ENCODE results near the gene POLR2I.

The POLR2I gene

DNA sequence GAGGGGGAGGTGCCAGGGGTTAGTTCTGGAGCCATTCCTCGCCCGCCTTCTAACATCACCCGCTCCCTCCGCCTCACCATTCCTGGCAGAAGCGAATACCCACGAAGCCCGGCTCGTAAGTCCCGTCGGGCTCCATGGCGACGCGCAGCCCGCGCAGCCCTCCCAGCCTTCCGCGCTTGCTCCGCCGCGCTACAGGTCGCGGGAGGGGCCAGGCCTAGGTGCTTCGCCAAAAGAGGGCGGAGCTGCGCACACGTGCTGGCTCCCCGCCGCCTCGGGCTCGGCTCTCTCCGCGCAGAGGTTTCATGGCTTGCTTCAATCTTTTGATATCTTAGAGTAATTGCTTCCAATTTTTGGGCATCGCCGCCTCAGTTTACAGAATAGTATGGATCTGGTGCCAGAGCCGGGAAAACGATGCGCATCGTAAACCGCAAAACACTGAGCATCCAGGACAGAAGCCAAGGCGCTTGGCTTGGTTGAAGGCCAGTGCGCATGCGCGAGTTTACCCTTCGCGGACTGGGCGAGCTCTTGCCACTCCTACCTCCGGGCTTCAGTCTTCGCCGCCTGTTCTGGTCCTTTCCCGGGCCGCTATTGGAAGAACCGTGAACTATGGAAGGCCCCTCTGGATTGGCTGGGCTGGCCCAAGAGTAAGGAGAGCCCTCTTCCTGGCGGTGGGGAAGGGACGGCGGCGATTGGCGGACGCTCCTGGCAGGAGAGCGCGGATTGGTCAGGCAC, at the start of gene POLR2I:
Gene POLR2I, minus strand, starts transcription at position 155 of the 732 bp plus-strand sequence. Its CDS starts 19 bp downstream, at position 136.
- peak; percentile 100 for DNase-seq (ENCODE audit: low read depth, low spot score)

- no peak for DNase-seq (ENCODE audit: low read depth, low spot score)
Measured at GRCh38 chr19:36163813-36164212, 49.1 kb upstream of the POLR2I start.

DNA sequence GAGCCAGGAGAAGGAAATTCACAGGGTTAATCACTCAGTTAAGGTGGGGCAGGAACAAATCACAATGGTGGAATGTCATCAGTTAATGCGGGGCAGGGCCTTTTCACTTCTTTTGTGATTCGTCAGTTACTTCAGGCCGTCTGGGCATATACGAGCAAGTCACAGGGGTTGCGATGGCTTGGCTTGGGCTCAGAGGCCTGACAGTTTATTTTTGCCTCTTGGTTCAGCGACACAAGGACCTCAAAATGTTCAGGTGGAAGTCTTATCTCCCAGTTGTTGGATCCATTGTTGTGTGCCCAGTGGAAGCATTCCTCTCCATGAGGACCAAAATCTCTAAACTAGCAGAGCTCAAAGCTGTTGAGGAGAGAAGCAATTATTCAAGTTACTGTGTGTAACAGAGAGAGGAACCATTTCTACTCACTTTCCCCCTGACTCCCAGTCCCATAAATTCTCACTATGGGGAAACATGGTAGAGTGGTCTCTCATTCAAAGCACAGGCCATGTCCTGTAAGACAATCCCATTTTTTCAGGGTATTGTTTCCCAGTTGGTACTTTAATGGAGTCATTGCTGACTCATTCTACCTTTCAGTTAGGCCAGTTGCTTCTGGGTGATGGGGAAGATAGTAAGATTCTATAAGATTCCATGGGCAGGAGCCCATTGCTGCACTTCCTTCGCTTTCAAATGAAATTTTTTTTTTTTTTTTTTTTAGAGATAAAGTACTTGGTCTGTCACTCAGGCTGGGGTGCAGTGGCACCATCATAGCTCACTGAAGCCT, 46.3 kb upstream of the POLR2I start:
- no peak for DNase-seq (ENCODE audit: low read depth, low spot score)

DNA sequence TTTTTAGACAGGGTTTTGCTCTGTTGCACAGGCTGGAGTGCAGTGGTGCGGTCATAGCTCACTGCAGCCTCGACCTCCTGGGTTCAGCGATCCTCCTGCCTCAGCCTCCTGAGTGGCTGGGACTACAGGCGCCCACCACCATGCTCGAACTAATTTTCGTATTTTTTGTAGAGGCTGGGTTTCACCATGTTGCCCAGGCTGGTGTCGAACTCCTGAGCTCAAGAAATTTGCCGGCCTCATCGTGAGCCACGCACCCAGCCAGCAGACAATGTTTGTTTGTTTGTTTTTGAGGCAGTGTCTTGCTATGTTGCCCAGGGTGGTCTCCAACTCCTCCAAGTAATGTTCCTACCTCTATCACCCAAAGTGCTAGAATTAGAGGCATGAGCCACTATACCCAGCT, 38.5 kb upstream of the POLR2I start:
- DNase-seq (ENCODE audit: low read depth, low spot score) = no peak

DNA sequence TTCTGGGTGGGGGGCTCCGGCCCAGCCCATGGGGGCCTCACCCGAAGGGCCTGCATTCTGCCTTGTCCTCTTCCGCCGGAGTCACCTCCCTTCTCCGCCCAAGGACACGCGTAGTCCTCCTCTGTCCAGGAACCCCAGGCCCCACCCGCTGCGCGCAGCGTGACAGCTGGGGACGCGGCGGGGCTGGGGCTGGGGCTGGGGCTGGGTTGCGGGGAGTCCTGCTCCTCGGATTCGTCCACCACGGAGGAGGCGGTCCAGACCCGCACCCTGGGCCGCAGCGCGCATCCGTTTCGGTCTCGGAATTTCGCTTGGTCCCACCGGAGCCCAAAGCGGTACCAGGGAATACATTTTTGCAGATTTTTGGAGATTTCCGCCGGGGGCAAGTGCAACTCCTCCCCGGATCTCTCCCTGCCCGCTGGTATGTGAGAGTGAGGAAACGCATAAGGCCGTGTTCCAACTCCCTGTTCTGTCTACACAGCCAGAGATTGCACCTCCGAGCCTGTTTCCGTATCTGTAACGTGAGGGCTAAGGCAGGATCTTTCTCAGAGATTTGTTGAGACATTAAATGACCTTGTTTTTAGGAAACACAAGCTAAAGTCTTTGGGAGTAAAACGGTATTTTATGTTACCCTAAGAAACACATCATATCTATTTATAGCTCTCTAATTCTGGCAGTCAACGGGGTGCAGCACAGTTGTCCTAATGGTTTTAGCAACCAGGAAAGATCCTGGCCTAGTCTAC, 37.8 kb upstream of the POLR2I start, which contains the start of gene COX7A1:
Gene COX7A1, minus strand, starts transcription at position 96 of the 740 bp plus-strand sequence. Its CDS starts 40 bp downstream, at position 56.
- no peak for DNase-seq (ENCODE audit: low read depth, low spot score)

DNA sequence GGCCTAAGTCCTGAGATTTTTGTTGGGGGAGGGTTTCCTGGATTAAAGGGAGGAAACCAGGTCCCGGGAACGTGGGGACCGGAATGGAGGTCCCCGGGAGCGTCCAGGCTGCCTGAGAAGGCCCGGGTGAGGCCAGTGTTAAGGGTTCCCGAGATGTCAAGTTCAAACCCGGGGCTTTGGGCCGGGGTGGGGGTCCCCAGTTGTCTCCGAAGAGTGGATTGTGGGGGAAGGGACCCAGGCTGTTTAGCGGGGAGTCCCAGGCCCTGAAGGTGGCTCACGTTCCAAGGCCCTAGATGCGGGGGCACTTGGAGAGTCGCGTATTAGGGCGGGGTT, 37.3 kb upstream of the POLR2I start:
- no peak for DNase-seq (ENCODE audit: low read depth, low spot score)

DNA sequence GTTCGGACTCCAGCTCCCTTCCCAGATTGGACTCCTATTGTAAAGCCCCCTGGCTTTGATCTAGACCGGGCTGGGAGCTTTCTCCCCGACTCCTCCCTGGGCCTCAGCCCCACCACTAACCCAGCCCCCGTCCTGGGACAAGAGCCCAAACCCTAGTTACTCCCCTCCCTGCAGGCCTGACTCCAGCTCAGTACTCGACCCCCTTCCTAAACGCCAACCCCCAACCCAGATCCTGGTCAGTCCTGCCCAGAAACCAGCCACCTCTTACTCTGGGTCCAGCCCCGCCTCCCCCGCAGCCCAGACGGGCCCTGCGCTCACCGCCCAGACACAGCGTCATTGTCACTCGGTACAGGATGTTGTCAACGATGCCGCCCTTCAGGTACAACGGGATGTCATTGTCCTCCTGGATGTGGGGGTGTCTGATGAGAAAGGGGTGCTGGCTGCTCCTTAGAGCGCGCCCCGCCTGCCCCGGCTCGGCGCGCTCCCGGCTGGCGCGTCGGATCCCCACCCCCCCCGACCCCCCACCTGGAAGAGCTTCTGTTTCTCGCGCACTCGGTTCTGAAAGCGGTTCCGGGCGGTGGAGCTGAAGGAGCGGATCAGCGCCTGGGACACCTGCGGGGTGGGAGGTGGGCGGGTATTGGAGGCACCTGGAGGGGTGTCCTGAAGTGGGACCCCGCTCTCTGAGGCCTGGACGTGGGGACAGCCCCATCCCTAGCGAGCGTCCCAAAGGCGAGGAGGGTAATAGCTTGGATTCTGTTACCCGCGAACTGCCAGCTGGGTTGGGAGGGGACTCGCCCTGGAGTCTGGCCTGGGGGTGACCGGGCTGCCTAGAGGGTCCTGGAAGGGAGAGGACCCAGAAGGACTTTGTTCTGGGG, 36.7 kb upstream of the POLR2I start:
- no peak for DNase-seq (ENCODE audit: low read depth, low spot score)

- no peak for DNase-seq (ENCODE audit: low read depth, low spot score)
Measured at GRCh38 chr19:36150586-36150985, 35.9 kb upstream of the POLR2I start.

DNA sequence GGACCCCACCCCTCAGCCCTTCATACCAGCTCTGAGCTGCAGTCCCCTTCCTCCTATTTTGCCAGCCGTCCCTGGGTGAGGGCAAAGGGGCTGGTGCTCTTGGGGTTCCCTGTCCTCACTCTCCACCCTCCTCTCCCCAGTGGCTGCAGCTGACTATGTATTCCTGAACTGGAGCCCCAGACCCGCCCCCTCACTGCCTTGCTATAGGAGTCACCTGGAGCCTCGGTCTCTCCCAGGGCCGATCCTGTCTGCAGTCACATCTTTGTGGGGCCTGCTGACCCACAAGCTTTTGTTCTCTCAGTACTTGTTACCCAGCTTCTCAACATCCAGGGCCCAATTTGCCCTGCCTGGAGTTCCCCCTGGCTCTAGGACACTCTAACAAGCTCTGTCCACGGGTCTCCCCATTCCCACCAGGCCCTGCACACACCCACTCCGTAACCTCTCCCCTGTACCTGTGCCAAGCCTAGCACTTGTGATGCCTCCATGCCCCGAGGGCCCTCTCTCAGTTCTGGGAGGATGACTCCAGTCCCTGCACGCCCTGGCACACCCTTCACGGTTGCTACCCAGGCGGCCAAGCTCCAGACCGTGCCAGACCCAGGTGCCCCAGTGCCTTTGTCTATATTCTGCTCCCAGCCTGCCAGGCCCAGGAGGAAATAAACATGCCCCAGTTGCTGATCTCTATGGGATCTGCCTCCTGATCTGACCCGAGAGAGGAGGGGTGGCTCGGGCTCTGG, 35.2 kb upstream of the POLR2I start:
- DNase-seq (ENCODE audit: low read depth, low spot score) = no peak

DNA sequence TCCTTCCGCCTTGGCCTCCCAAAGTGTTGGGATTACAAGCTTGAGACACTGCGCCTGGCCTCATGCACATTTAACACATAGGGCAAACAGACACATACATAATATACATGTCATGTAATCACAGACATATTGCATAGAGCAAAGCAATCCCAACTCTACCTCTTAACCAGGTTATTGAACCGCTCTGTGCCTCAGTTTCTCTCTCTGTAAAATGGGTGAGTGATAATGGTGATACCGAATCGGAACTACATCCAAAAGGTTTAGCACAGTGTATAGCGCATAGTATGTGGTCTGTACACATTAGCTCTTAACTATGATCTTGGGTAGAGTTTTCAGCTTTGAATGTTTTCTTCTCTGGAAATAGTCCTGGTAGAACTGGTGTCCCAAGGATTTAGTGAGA, 29.9 kb upstream of the POLR2I start:
- no peak for DNase-seq (ENCODE audit: low read depth, low spot score)

GRCh38 chr19:36142496-36142895, 27.8 kb upstream of the POLR2I start:
- no peak for DNase-seq (ENCODE audit: low read depth, low spot score)

DNA sequence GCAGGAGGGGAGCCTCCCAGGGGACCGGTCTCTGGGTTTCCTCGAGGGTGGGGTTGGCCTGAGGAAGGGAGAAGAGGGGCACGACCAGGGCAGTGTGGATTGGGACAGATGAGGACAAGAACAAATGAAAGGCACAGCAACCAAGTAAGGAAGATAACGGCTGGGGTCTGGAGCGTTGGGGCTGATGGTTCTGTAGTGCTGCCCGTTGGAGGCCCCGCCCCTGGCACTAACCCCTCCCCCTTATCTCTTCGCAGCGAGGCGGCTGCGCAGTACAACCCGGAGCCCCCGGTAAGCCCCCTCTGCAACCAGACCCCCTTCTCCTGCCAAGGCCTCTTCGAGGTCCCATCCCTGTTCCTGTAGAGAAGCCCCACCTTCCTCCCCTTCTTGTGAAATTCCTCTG, 27.4 kb upstream of the POLR2I start:
- DNase-seq (ENCODE audit: low read depth, low spot score) = no peak

- DNase-seq (ENCODE audit: low read depth, low spot score) = peak; percentile 94
Measured at GRCh38 chr19:36141039-36141927, 26.6 kb upstream of the POLR2I start.

DNA sequence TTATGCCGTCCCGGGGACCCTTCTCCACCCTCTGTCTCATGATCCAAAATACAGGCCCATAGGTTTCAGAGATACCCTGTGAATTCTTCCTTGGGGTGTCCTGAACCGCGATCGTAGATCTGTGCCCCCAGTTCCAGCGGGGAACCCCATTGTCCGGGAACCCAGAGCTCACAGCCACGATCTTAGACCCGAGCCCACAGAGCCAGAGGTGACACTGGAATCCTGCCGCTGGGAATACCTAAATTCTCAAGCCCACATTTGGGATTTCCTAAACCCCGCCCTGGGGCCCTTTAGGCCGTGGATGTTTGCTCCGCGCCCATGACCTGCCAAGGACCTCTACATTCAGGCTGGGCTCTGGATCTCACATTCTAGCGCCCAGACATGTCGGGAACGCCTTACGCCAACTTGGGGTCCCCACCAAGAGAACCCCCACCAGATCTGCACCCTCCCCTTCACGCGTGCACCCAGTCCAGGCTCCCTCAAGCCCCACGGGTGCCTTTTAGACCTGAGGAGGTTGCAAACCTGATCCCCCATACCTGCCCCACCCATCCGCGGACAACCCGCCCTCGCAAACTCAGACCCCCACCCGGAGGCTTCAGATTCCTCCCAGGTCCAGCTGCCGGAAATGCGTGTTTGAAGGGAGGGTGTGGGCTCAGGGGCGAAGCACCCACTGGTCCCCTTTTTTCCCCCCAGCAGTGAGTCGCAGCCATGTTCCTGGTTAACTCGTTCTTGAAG, 25.8 kb upstream of the POLR2I start:
- DNase-seq (ENCODE audit: low read depth, low spot score) = peak; percentile 75

DNA sequence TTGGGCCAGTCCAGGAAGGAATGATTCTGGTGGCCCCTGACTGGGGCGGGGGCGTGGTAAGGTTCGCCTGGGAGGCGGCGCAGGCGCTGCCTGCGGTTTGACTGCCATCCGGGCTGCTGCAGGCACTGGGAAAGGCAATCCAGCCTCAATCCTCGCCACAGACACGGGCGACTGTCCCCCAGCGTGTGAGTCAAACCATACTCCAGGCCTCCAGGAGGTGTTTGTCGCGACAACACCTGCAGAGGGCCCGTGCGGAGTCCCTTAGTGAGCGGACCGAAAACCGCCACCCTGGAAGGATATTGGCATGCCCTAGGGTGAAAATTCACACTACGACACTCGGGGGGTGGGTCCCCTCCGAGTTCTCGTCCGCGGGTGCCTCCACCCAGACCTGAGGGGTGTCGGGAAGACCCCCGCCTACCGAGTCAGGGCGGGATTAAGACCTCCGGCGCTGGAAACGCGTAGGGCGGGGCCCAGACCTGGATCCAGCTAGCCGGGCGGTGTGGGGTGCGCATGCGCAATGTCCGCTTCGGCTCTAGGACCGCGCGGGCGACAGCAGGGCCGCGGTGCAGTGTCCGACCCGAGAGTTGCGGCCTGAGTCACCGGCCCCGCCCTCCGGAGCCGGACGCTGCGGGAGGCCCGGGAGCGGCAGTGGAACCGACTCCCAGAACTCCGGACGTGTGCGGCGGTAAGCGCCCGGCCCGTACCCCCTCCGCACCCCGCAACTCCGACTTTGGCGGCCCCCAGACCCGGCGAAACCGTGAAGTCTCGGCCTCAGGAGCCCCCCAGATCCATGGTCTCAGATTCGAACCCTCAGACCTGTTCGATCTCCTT, 25.0 kb upstream of the POLR2I start, which contains the start of gene CAPNS1:
Gene CAPNS1, plus strand, starts transcription at position 594 of the 831 bp plus-strand sequence. CDS start 946 bp downstream, outside the sequence.
- DNase-seq (ENCODE audit: low read depth, low spot score) = peak; percentile 99

GRCh38 chr19:36139120-36139472, 24.4 kb upstream of the POLR2I start:
- DNase-seq (ENCODE audit: low read depth, low spot score) = no peak

DNA sequence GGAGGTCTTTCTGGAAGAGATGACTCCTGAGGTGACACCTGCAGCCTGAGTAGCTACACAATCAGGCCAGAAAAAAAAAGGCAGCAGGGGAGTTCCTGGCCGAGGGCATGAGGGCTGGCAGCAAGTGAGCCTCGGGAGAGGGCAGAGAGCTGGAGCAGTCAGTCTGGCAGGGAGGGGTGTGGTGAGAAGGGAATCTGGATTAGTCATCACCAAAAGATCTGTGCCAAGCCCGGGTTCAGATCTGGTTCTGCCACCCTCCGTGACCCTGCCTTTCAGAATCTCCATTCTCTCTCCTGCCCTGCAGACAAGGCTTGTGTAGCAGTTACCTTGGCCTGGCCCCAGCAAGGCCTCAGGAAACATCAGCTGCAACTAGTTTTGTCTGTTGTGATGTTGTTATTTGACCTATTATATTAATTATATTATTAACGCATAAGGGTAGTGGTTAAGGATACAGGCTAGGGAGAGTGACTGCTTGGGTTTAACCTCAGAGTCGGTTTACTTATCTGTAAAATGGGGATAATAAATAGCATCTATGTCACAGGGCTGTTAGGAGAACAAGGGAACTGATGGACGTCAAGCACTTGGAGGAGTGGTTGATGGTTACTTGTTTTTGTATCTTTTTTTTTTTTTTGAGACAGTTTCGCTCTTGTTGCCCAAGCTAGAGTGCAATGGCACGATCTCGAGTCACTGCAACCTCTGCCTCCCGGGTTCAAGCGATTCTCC, 22.4 kb upstream of the POLR2I start:
- peak; percentile 90 for DNase-seq (ENCODE audit: low read depth, low spot score)

Data from astrocyte of the hippocampus (primary cell).